Stomach (tissue), 4 donors: ENCODE measurements around the gene TNFSF9.

Experiments used
- EP300 ChIP-seq: sonication (generic); formaldehyde crosslinking; IDR thresholded peaks from one replicate; pipeline ENCODE4 v1.6.1; 2017; ENCODE audit warnings: antibody characterized with exemption
- POLR2A ChIP-seq, 4 donors: fragments of 450-650 bp; IDR thresholded peaks; one replicate each; pipeline ENCODE4 v1.6.1; 2016; ENCODE audit warnings: antibody characterized with exemption in 4 of 4, control low read depth in 2 of 4, mild to moderate bottlenecking in 1 of 4, moderate library complexity in 1 of 4

- TF ChIP-seq POLR2A (IDR thresholded peaks at IDR 0.05) (no peak), EP300 (no peak)
Measured at GRCh38 chr19:6528544-6529121, 2.2 kb upstream of the TNFSF9 start.
